HEK293 (cell line): ENCODE measurements around the gene AP3D1.
A peak's percentile ranks its signal among the peaks of the same experiment; 100 is the strongest.

ENCODE experiments used
- EGR2 ChIP-seq: fragments of 450-650 bp; formaldehyde crosslinking; IDR thresholded peaks from 2 replicates; pipeline ENCODE4 v1.5.1; 2016; ENCODE audit warnings: low read depth, missing biosample characterization, missing genetic modification characterization
- IKZF3 ChIP-seq: fragments of 450-650 bp; IDR thresholded peaks from 2 replicates; pipeline ENCODE4 v1.5.0; 2018; ENCODE audit warnings: missing biosample characterization, mild to moderate bottlenecking, missing genetic modification characterization, moderate library complexity
- KLF1 ChIP-seq: fragments of 450-650 bp; formaldehyde crosslinking; IDR thresholded peaks from 2 replicates; pipeline ENCODE4 v1.5.1; 2016; ENCODE audit warnings: missing biosample characterization, missing genetic modification characterization
- KLF9 ChIP-seq: fragments of 450-650 bp; formaldehyde crosslinking; IDR thresholded peaks from 2 replicates; pipeline ENCODE4 v1.5.1; 2016; ENCODE audit warnings: missing biosample characterization, missing genetic modification characterization, low read depth
- MEIS1 ChIP-seq: sonication (generic); formaldehyde crosslinking; IDR thresholded peaks from 2 replicates; pipeline ENCODE4 v1.8.1; 2022; ENCODE audit warnings: missing genetic modification reagents, mild to moderate bottlenecking, borderline replicate concordance
- OVOL3 ChIP-seq: fragments of 450-650 bp; formaldehyde crosslinking; IDR thresholded peaks from 2 replicates; pipeline ENCODE4 v1.5.1; 2016; ENCODE audit warnings: missing biosample characterization, missing genetic modification characterization
- PRDM6 ChIP-seq: fragments of 450-650 bp; formaldehyde crosslinking; IDR thresholded peaks from 2 replicates; pipeline ENCODE4 v1.5.1; 2017; ENCODE audit warnings: missing biosample characterization, missing genetic modification characterization
- SALL2 ChIP-seq: fragments of 450-650 bp; formaldehyde crosslinking; IDR thresholded peaks from 2 replicates; pipeline ENCODE4 v1.5.0; 2017; ENCODE audit warnings: missing biosample characterization, mild to moderate bottlenecking, missing genetic modification characterization, borderline replicate concordance
- TRIM28 ChIP-seq: IDR thresholded peaks from 2 replicates; pipeline ENCODE4 v1.6.1; 2011; ENCODE audit warnings: low read length, control low read depth, borderline replicate concordance
- ZBTB1 ChIP-seq: fragments of 450-650 bp; formaldehyde crosslinking; IDR thresholded peaks from 2 replicates; pipeline ENCODE4 v1.5.1; 2016; ENCODE audit warnings: missing biosample characterization, missing genetic modification characterization
- ZFP69B ChIP-seq: fragments of 450-650 bp; formaldehyde crosslinking; IDR thresholded peaks from 2 replicates; pipeline ENCODE4 v1.5.1; 2016; ENCODE audit warnings: missing biosample characterization, missing genetic modification characterization
- ZNF311 ChIP-seq: fragments of 450-650 bp; formaldehyde crosslinking; IDR thresholded peaks from 2 replicates; pipeline ENCODE4 v1.5.1; 2017; ENCODE audit warnings: missing biosample characterization, missing genetic modification characterization, borderline replicate concordance
- ZNF350 ChIP-seq: fragments of 450-650 bp; formaldehyde crosslinking; IDR thresholded peaks from 2 replicates; pipeline ENCODE4 v1.5.0; 2017; ENCODE audit warnings: missing biosample characterization, mild to moderate bottlenecking, missing genetic modification characterization
- ZNF362 ChIP-seq: fragments of 450-650 bp; formaldehyde crosslinking; IDR thresholded peaks from 2 replicates; pipeline ENCODE4 v1.5.1; 2016; ENCODE audit warnings: missing biosample characterization, missing genetic modification characterization
- ZNF366 ChIP-seq: fragments of 450-650 bp; formaldehyde crosslinking; conservative IDR thresholded peaks from 2 replicates; pipeline ENCODE4 v1.5.1; 2016; ENCODE audit warnings: missing biosample characterization, missing genetic modification characterization
- ZNF394 ChIP-seq: fragments of 450-650 bp; formaldehyde crosslinking; IDR thresholded peaks from 2 replicates; pipeline ENCODE4 v1.5.1; 2016; ENCODE audit warnings: missing biosample characterization, missing genetic modification characterization, mild to moderate bottlenecking, moderate library complexity, borderline replicate concordance
- ZNF404 ChIP-seq: fragments of 450-650 bp; formaldehyde crosslinking; IDR thresholded peaks from 2 replicates; pipeline ENCODE4 v1.5.1; 2017; ENCODE audit warnings: missing biosample characterization, missing genetic modification characterization
- ZNF510 ChIP-seq: fragments of 450-650 bp; formaldehyde crosslinking; IDR thresholded peaks from 2 replicates; pipeline ENCODE4 v1.5.1; 2018; ENCODE audit warnings: mild to moderate bottlenecking, missing genetic modification characterization, missing biosample characterization; ENCODE audit not compliant: insufficient replicate concordance
- ZNF571 ChIP-seq: fragments of 450-650 bp; formaldehyde crosslinking; IDR thresholded peaks from 2 replicates; pipeline ENCODE4 v1.5.0; 2017; ENCODE audit warnings: missing biosample characterization, missing genetic modification characterization
- ZNF621 ChIP-seq: fragments of 450-650 bp; formaldehyde crosslinking; IDR thresholded peaks from 2 replicates; pipeline ENCODE4 v1.5.1; 2017; ENCODE audit warnings: missing biosample characterization, missing genetic modification characterization
- ZNF623 ChIP-seq: fragments of 450-650 bp; formaldehyde crosslinking; IDR thresholded peaks from 2 replicates; pipeline ENCODE4 v1.5.1; 2016; ENCODE audit warnings: missing biosample characterization, missing genetic modification characterization
- ZNF626 ChIP-seq: fragments of 450-650 bp; sonication (Bioruptor Pico); formaldehyde crosslinking; IDR thresholded peaks from 2 replicates; pipeline ENCODE4 v1.5.1; 2018; ENCODE audit warnings: missing biosample characterization, missing genetic modification characterization, inconsistent platforms
- ZNF692 ChIP-seq: fragments of 450-650 bp; formaldehyde crosslinking; IDR thresholded peaks from 2 replicates; pipeline ENCODE4 v1.5.1; 2016; ENCODE audit warnings: missing biosample characterization, missing genetic modification characterization
- ZNF791 ChIP-seq: fragments of 450-650 bp; formaldehyde crosslinking; IDR thresholded peaks from 2 replicates; pipeline ENCODE4 v1.5.1; 2016; ENCODE audit warnings: missing biosample characterization, missing genetic modification characterization
- ZNF843 ChIP-seq: fragments of 450-650 bp; formaldehyde crosslinking; IDR thresholded peaks from 2 replicates; pipeline ENCODE4 v1.5.1; 2016; ENCODE audit warnings: missing biosample characterization, missing genetic modification characterization
- ZXDB ChIP-seq: fragments of 450-650 bp; formaldehyde crosslinking; IDR thresholded peaks from 2 replicates; pipeline ENCODE4 v1.5.1; 2016; ENCODE audit warnings: missing biosample characterization, missing genetic modification characterization
- TF ChIP-seq, protein P1 (sequence below): fragments of 450-650 bp; IDR thresholded peaks from 2 replicates; pipeline ENCODE4 v1.5.1; 2018; ENCODE audit warnings: missing biosample characterization, mild to moderate bottlenecking, missing genetic modification characterization
- TF ChIP-seq, protein P2 (sequence below): fragments of 450-650 bp; formaldehyde crosslinking; IDR thresholded peaks from 2 replicates; pipeline ENCODE4 v1.5.1; 2016; ENCODE audit warnings: missing biosample characterization, missing genetic modification characterization
- TF ChIP-seq, protein P3 (sequence below): fragments of 450-650 bp; formaldehyde crosslinking; IDR thresholded peaks from 2 replicates; pipeline ENCODE4 v1.5.1; 2016; ENCODE audit warnings: missing biosample characterization, missing genetic modification characterization

AP3D1 gene

GRCh38 chr19:2059422-2060201 is 91.8 kb downstream of the AP3D1 start (continued):
- TF ChIP-seq KLF9 (tag by site-specific recombination) (peak; percentile 30; the same call in 1 of the 2 replicates), ZNF404 (tag by site-specific recombination) (no peak), ZNF692 (peak; percentile 52; the same call in 1 of the 2 replicates), ZNF311 (tag by site-specific recombination) (no peak), ZNF510 (no peak), ZNF626 (tag by site-specific recombination) (no peak), ZNF843 (no peak), OVOL3 (tag by site-specific recombination) (no peak), ZNF350 (tag by site-specific recombination) (no peak), IKZF3 (tag by site-specific recombination) (0 out of 2 replicates have a peak, but pooled peaks have one; percentile 10), ZFP69B (tag by site-specific recombination) (no peak), ZNF571 (tag by site-specific recombination) (no peak), TRIM28 (no peak), ZNF621 (tag by site-specific recombination) (no peak), ZNF362 (tag by site-specific recombination) (no peak), ZXDB (tag by site-specific recombination) (0 out of 2 replicates have a peak, but pooled peaks have one; percentile 24), KLF1 (peak; percentile 52), PRDM6 (tag by site-specific recombination) (no peak), ZBTB1 (no peak), ZNF366 (tag by site-specific recombination) (0 out of 2 replicates have a peak, but pooled peaks have one; percentile 16), SALL2 (tag by site-specific recombination) (no peak), ZNF791 (tag by site-specific recombination) (no peak), ZNF623 (no peak), EGR2 (tag by site-specific recombination) (peak; percentile 89), ZNF394 (peak; percentile 44; the same call in 1 of the 2 replicates), MEIS1 (CRISPR knock-in tag) (no peak)
- TF ChIP-seq, protein P1, sequence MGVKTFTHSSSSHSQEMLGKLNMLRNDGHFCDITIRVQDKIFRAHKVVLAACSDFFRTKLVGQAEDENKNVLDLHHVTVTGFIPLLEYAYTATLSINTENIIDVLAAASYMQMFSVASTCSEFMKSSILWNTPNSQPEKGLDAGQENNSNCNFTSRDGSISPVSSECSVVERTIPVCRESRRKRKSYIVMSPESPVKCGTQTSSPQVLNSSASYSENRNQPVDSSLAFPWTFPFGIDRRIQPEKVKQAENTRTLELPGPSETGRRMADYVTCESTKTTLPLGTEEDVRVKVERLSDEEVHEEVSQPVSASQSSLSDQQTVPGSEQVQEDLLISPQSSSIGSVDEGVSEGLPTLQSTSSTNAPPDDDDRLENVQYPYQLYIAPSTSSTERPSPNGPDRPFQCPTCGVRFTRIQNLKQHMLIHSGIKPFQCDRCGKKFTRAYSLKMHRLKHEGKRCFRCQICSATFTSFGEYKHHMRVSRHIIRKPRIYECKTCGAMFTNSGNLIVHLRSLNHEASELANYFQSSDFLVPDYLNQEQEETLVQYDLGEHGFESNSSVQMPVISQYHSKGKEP (tag by site-specific recombination), result no peak
- TF ChIP-seq, protein P2, sequence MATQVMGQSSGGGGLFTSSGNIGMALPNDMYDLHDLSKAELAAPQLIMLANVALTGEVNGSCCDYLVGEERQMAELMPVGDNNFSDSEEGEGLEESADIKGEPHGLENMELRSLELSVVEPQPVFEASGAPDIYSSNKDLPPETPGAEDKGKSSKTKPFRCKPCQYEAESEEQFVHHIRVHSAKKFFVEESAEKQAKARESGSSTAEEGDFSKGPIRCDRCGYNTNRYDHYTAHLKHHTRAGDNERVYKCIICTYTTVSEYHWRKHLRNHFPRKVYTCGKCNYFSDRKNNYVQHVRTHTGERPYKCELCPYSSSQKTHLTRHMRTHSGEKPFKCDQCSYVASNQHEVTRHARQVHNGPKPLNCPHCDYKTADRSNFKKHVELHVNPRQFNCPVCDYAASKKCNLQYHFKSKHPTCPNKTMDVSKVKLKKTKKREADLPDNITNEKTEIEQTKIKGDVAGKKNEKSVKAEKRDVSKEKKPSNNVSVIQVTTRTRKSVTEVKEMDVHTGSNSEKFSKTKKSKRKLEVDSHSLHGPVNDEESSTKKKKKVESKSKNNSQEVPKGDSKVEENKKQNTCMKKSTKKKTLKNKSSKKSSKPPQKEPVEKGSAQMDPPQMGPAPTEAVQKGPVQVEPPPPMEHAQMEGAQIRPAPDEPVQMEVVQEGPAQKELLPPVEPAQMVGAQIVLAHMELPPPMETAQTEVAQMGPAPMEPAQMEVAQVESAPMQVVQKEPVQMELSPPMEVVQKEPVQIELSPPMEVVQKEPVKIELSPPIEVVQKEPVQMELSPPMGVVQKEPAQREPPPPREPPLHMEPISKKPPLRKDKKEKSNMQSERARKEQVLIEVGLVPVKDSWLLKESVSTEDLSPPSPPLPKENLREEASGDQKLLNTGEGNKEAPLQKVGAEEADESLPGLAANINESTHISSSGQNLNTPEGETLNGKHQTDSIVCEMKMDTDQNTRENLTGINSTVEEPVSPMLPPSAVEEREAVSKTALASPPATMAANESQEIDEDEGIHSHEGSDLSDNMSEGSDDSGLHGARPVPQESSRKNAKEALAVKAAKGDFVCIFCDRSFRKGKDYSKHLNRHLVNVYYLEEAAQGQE (tag by site-specific recombination), result no peak
- TF ChIP-seq, protein P3, sequence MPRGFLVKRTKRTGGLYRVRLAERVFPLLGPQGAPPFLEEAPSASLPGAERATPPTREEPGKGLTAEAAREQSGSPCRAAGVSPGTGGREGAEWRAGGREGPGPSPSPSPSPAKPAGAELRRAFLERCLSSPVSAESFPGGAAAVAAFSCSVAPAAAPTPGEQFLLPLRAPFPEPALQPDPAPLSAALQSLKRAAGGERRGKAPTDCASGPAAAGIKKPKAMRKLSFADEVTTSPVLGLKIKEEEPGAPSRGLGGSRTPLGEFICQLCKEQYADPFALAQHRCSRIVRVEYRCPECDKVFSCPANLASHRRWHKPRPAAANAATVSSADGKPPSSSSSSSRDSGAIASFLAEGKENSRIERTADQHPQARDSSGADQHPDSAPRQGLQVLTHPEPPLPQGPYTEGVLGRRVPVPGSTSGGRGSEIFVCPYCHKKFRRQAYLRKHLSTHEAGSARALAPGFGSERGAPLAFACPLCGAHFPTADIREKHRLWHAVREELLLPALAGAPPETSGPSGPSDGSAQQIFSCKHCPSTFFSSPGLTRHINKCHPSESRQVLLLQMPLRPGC (tag by site-specific recombination), result no peak
